GM12878 (cell line): ENCODE measurements around the gene TLE2.

Experiments
- NFIC ChIP-seq: IDR thresholded peaks from 2 replicates; pipeline ENCODE4 v1.6.1; 2012; ENCODE audit warnings: low read depth, mild to moderate bottlenecking, inconsistent platforms, low read length, moderate library complexity
- SP1 ChIP-seq: IDR thresholded peaks from one replicate; pipeline ENCODE4 v1.6.1; 2011; ENCODE audit warnings: low read depth, low read length
- TF ChIP-seq, protein P1 (sequence below): IDR thresholded peaks from 2 replicates; pipeline ENCODE4 v1.6.1; 2011; ENCODE audit warnings: low read depth, low read length, improper control_type of control experiment, borderline replicate concordance
- TF ChIP-seq, protein P2 (sequence below): IDR thresholded peaks from 2 replicates; pipeline ENCODE4 v1.6.1; 2011; ENCODE audit warnings: mild to moderate bottlenecking, low read depth, low read length, moderate library complexity; ENCODE audit not compliant: insufficient replicate concordance

DNA sequence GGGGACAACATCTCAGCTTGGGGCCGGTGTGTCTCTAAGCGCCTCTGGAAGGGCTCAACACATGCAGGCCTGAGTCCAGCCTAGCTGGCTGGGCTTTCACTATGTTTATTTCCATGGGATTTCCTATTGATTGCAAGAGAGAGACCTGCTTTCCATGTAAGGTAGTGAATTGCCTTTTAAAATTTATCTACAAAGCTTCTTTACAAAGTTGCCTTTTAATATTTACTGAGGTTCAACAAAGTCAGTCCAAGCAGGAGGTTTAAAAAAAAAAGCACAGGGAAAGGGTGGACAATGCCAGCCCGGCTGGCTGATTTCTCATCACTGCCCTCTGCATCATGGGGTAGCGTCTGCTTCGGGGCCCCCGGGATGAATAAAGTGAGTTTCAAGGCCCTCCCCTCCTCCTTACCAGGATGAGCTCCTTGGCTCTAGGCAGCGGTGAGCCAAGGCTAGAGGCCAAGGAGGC is 15.8 kb downstream of the TLE2 start:
- TF ChIP-seq NFIC = no peak
- TF ChIP-seq, protein P1, sequence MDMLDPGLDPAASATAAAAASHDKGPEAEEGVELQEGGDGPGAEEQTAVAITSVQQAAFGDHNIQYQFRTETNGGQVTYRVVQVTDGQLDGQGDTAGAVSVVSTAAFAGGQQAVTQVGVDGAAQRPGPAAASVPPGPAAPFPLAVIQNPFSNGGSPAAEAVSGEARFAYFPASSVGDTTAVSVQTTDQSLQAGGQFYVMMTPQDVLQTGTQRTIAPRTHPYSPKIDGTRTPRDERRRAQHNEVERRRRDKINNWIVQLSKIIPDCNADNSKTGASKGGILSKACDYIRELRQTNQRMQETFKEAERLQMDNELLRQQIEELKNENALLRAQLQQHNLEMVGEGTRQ = no peak
- TF ChIP-seq, protein P2, sequence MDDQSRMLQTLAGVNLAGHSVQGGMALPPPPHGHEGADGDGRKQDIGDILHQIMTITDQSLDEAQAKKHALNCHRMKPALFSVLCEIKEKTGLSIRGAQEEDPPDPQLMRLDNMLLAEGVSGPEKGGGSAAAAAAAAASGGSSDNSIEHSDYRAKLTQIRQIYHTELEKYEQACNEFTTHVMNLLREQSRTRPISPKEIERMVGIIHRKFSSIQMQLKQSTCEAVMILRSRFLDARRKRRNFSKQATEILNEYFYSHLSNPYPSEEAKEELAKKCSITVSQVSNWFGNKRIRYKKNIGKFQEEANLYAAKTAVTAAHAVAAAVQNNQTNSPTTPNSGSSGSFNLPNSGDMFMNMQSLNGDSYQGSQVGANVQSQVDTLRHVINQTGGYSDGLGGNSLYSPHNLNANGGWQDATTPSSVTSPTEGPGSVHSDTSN = no peak
- TF ChIP-seq SP1 = no peak
